ENCODE results near the gene AP2M1.

DNA sequence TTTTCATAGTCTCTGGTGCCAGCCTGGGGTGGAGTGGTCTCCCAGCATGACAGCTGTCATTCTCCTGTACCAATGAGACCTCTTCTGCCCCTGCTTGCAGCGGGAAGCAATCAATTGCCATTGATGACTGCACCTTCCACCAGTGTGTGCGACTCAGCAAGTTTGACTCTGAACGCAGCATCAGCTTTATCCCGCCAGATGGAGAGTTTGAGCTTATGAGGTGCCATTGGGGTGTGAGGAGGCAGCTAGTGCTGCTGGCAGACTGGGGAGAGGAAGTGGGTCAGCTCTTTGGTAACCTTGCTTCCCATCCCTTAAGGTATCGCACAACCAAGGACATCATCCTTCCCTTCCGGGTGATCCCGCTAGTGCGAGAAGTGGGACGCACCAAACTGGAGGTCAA, 6.9 kb downstream of the AP2M1 start:
- TF ChIP-seq, protein P1, sequence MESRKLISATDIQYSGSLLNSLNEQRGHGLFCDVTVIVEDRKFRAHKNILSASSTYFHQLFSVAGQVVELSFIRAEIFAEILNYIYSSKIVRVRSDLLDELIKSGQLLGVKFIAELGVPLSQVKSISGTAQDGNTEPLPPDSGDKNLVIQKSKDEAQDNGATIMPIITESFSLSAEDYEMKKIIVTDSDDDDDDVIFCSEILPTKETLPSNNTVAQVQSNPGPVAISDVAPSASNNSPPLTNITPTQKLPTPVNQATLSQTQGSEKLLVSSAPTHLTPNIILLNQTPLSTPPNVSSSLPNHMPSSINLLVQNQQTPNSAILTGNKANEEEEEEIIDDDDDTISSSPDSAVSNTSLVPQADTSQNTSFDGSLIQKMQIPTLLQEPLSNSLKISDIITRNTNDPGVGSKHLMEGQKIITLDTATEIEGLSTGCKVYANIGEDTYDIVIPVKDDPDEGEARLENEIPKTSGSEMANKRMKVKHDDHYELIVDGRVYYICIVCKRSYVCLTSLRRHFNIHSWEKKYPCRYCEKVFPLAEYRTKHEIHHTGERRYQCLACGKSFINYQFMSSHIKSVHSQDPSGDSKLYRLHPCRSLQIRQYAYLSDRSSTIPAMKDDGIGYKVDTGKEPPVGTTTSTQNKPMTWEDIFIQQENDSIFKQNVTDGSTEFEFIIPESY (IDR thresholded peaks at IDR 0.05; ENCODE audit: borderline replicate concordance, low read depth) = no peak
- TF ChIP-seq, protein P2, sequence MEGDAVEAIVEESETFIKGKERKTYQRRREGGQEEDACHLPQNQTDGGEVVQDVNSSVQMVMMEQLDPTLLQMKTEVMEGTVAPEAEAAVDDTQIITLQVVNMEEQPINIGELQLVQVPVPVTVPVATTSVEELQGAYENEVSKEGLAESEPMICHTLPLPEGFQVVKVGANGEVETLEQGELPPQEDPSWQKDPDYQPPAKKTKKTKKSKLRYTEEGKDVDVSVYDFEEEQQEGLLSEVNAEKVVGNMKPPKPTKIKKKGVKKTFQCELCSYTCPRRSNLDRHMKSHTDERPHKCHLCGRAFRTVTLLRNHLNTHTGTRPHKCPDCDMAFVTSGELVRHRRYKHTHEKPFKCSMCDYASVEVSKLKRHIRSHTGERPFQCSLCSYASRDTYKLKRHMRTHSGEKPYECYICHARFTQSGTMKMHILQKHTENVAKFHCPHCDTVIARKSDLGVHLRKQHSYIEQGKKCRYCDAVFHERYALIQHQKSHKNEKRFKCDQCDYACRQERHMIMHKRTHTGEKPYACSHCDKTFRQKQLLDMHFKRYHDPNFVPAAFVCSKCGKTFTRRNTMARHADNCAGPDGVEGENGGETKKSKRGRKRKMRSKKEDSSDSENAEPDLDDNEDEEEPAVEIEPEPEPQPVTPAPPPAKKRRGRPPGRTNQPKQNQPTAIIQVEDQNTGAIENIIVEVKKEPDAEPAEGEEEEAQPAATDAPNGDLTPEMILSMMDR (IDR thresholded peaks at IDR 0.05) = no peak
- TF ChIP-seq POLR2AphosphoS5 (IDR thresholded peaks at IDR 0.05; ENCODE audit: low read depth, low read length) (no peak), GABPA (IDR thresholded peaks at IDR 0.05; ENCODE audit: low read depth) (no peak), RAD21 (IDR thresholded peaks at IDR 0.05; ENCODE audit: low read length) (no peak), JUND (IDR thresholded peaks at IDR 0.05) (no peak), TCF12 (IDR thresholded peaks at IDR 0.05) (no peak), FOXM1 (IDR thresholded peaks at IDR 0.05; ENCODE audit: low read depth) (no peak), EP300 (IDR thresholded peaks at IDR 0.05; ENCODE audit: borderline replicate concordance in 1 of 2, low read depth in 1 of 2, low read length in 1 of 2) (no peak)
- TF ChIP-seq, protein P3, sequence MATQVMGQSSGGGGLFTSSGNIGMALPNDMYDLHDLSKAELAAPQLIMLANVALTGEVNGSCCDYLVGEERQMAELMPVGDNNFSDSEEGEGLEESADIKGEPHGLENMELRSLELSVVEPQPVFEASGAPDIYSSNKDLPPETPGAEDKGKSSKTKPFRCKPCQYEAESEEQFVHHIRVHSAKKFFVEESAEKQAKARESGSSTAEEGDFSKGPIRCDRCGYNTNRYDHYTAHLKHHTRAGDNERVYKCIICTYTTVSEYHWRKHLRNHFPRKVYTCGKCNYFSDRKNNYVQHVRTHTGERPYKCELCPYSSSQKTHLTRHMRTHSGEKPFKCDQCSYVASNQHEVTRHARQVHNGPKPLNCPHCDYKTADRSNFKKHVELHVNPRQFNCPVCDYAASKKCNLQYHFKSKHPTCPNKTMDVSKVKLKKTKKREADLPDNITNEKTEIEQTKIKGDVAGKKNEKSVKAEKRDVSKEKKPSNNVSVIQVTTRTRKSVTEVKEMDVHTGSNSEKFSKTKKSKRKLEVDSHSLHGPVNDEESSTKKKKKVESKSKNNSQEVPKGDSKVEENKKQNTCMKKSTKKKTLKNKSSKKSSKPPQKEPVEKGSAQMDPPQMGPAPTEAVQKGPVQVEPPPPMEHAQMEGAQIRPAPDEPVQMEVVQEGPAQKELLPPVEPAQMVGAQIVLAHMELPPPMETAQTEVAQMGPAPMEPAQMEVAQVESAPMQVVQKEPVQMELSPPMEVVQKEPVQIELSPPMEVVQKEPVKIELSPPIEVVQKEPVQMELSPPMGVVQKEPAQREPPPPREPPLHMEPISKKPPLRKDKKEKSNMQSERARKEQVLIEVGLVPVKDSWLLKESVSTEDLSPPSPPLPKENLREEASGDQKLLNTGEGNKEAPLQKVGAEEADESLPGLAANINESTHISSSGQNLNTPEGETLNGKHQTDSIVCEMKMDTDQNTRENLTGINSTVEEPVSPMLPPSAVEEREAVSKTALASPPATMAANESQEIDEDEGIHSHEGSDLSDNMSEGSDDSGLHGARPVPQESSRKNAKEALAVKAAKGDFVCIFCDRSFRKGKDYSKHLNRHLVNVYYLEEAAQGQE (IDR thresholded peaks at IDR 0.05; ENCODE audit: low read depth, low read length) = no peak

Measured in SK-N-SH (cell line).